Common myeloid progenitor, CD34-positive (primary cell): ENCODE data around the gene UPK2.

ENCODE experiments used
- CTCF ChIA-PET: fragments of 350-600 bp; sonication (Branson Sonifier 250); formaldehyde crosslinking; loops from one replicate; lab custom pipeline; 2021; ENCODE audit warnings: antibody characterized with exemption; lab: Charles Lee
- POLR2A ChIA-PET: fragments of 350-600 bp; sonication (Branson Sonifier 250); formaldehyde crosslinking; loops from one replicate; lab custom pipeline; 2021; ENCODE audit warnings: antibody characterized with exemption; lab: Charles Lee
- DNase-seq, 3 donors: peaks; one replicate each; pipeline versions ENCODE4 v3.0.0 to v3.0.0-alpha.2; 2013
- H3K27ac ChIP-seq, 2 experiments: 1 replicate in 1 of 2; 2 replicates in 1 of 2; pipeline ENCODE4 v1.7.0; 2013; ENCODE audit warnings: inconsistent platforms in 2 of 2, low read length in 2 of 2, mild to moderate bottlenecking in 2 of 2, low read depth in 1 of 2, moderate library complexity in 1 of 2; ENCODE audit not compliant: severe bottlenecking in 2 of 2, insufficient read depth in 1 of 2, poor library complexity in 1 of 2
- H3K27me3 ChIP-seq, 5 experiments: replicated peaks in 2 of 5; 1 replicate in 3 of 5; 2 replicates in 2 of 5; pipeline versions ENCODE4 v1.6.1 to v1.7.0; 2013; ENCODE audit warnings: low read length in 4 of 5, mild to moderate bottlenecking in 2 of 5, moderate library complexity in 2 of 5, inconsistent platforms in 1 of 5; ENCODE audit not compliant: insufficient read depth in 5 of 5, control insufficient read depth in 4 of 5
- H3K36me3 ChIP-seq, 4 experiments: 1 replicate in 2 of 4; 2 replicates in 2 of 4; pipeline versions ENCODE4 v1.6.1 to v1.7.0; 2013; ENCODE audit warnings: low read length in 3 of 4, control low read depth in 1 of 4, mild to moderate bottlenecking in 1 of 4; ENCODE audit not compliant: control insufficient read depth in 4 of 4, insufficient read depth in 4 of 4
- H3K4me1 ChIP-seq, 4 experiments: 1 replicate in 3 of 4; 2 replicates in 1 of 4; pipeline versions ENCODE4 v1.6.1 to v1.7.1; 2013; ENCODE audit warnings: low read length in 3 of 4, mild to moderate bottlenecking in 3 of 4, control low read depth in 1 of 4, inconsistent platforms in 1 of 4, moderate library complexity in 1 of 4; ENCODE audit not compliant: control insufficient read depth in 4 of 4, insufficient read depth in 4 of 4; ENCODE audit errors: control extremely low read depth in 1 of 4
- H3K4me3 ChIP-seq, 7 experiments: 1 replicate in 4 of 7; 2 replicates in 3 of 7; pipeline versions ENCODE4 v1.5.1 to v1.7.0; 2013; ENCODE audit warnings: mild to moderate bottlenecking in 7 of 7, low read length in 6 of 7, moderate library complexity in 6 of 7, inconsistent platforms in 2 of 7, low read depth in 2 of 7, control low read depth in 1 of 7; ENCODE audit not compliant: insufficient read depth in 4 of 7, control insufficient read depth in 1 of 7; ENCODE audit errors: extremely low read depth in 1 of 7
- H3K9me3 ChIP-seq, 5 experiments: 1 replicate in 4 of 5; 2 replicates in 1 of 5; pipeline versions ENCODE4 v1.6.1 to v1.7.1; 2013; ENCODE audit warnings: low read length in 4 of 5, mild to moderate bottlenecking in 2 of 5, inconsistent platforms in 1 of 5, low read depth in 1 of 5, moderate library complexity in 1 of 5; ENCODE audit not compliant: control insufficient read depth in 4 of 5, insufficient read depth in 2 of 5; ENCODE audit errors: control extremely low read depth in 1 of 5
- WGBS: methylation state at CpG from one replicate; pipeline ENCODE4 v1.1.5; 2013; ENCODE audit not compliant: insufficient coverage; 5-methylcytosine and 5-hydroxymethylcytosine counted together

The UPK2 gene

DNA sequence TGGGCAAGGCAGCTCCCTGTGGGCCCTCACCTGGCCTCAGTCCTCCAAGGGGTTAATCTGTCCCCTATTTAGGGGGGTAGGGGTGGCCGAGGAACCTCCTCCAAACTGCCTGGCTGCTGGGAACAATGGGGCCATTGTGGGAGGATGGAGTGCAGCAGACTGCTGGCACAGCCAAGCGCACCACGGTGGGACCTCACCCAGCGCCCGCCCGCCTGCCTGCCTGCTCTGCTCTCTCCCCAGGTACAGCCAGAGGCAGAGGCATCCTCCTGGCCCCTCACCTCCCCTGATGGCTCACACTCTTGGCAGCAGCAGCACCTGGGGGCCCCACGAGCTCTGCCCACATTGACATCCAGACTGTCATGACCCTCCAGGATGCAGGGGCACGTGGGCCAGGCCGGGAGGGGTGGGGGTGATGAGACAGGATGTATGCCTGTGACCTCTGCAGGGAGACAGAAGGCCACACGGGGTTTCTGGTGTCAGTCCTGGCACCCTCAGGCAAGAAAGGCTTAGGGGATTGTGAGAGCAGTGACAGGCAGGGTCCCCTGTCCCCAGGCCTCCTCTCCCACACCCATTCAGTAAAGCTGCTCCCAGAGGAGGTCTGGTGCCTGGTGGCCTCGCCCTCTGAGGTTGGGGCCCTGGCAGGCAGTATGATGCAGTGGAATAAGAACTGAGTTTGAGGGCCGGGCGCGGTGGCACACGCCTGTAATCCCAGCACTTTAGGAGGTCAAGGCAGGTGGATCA is 41.8 kb upstream of the UPK2 start:
- CTCF ChIA-PET, result interaction anchor here (1.3 to 11.0 kb wide), 3 partner anchors 8 to 43 kb away, joined by 5 to 256 read pairs (median 7); partner anchors contain the start of genes BCL9L and UPK2
- peaks cover 3 to 97% (median 95%) of the 10 kb centered on the region in 4 experiments for H3K4me1 ChIP-seq
- H3K27ac ChIP-seq, result peak overlapping the region in 1 of 2 experiments; percentile 70

DNA sequence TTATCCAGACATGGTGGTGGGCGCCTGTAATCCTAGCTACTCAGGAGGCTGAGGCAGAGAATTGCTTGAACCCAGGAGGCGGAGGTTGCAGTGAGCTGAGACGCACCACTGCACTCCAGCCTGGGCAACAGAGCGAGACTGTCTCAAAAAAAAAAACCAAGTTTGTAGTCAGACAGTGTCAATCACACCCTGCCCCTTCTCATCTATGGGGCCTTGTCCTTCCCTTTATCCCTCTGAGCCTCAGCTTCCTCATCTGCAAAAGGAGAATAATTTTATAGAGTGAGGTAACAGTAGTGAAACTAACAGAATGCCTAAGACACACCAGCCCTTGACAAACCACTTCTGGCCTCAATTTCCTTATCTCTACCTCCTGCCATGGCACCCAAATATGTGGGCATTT is 41.1 kb upstream of the UPK2 start:
- Histone ChIP-seq H3K27ac (no peak overlapping the region), H3K27me3 (no peaks in the 10 kb centered on the region), H3K4me1 (peaks cover 3 to 97% (median 95%) of the 10 kb centered on the region in 4 experiments), H3K36me3 (peaks cover 0 to 2% (median 0%) of the 10 kb centered on the region in 4 experiments), H3K4me3 (peak overlapping the region in 1 of 7 experiments; percentile 33), H3K9me3 (no peaks in the 10 kb centered on the region)
- DNase-seq, result no peak
- ChIA-PET CTCF (interaction anchor here (1.3 to 11.0 kb wide), 3 partner anchors 9 to 42 kb away, joined by 5 to 256 read pairs (median 7); partner anchors contain the start of genes BCL9L and UPK2), POLR2A (interaction anchor here (4.4 kb wide), 1 partner anchor 10 kb away, joined by 39 read pairs; the partner anchor contains the start of gene BCL9L)
- 89% methylated on average over 3 of the region's 4 CpGs for WGBS

More for the DNA sequence above, 41.8 kb upstream of the UPK2 start:
- peak in 1 of 3 donors; percentile 49 for DNase-seq
- H3K27me3 ChIP-seq, result no peaks in the 10 kb centered on the region
- peak overlapping the region in 5 of 7 experiments; percentile 19 to 58 (median 32) for H3K4me3 ChIP-seq
- WGBS, result 42% methylated on average over 14 of the region's 15 CpGs
- H3K36me3 ChIP-seq, result peaks cover 0 to 2% (median 0%) of the 10 kb centered on the region in 4 experiments
- POLR2A ChIA-PET, result interaction anchor here (1.2 to 4.4 kb wide), 3 partner anchors 10 to 16 kb away, joined by 4 to 39 read pairs (median 8); partner anchors contain the start of gene BCL9L
- H3K9me3 ChIP-seq, result no peaks in the 10 kb centered on the region

GRCh38 chr11:118915396-118915795 is 40.7 kb upstream of the UPK2 start:
- DNase-seq, result no peak
- Histone ChIP-seq H3K4me3 (peak overlapping the region in 1 of 7 experiments; percentile 33), H3K27ac (peak overlapping the region in 1 of 2 experiments; percentile 1), H3K36me3 (peaks cover 0 to 2% (median 0%) of the 10 kb centered on the region in 4 experiments), H3K27me3 (no peaks in the 10 kb centered on the region), H3K4me1 (peaks cover 3 to 97% (median 96%) of the 10 kb centered on the region in 4 experiments), H3K9me3 (no peaks in the 10 kb centered on the region)
- WGBS, result 100% methylated on average over 1 of the region's 2 CpGs
- ChIA-PET POLR2A (no interaction called here), CTCF (interaction anchor here (1.1 to 11.0 kb wide), 4 partner anchors 9 to 41 kb away, joined by 4 to 256 read pairs (median 6); partner anchors contain the start of genes BCL9L and UPK2)

GRCh38 chr11:118915941-118916841 is 39.9 kb upstream of the UPK2 start:
- Histone ChIP-seq H3K9me3 (no peaks in the 10 kb centered on the region), H3K36me3 (peaks cover 0 to 2% (median 0%) of the 10 kb centered on the region in 4 experiments), H3K27ac (peak overlapping the region in 1 of 2 experiments; percentile 29), H3K4me3 (no peak overlapping the region), H3K4me1 (peaks cover 3 to 98% (median 96%) of the 10 kb centered on the region in 4 experiments), H3K27me3 (no peaks in the 10 kb centered on the region)
- WGBS, result 82% methylated on average over 8 of the region's 10 CpGs
- no peak for DNase-seq
- CTCF ChIA-PET, result interaction anchor here (0.7 to 11.0 kb wide), 4 partner anchors 10 to 24 kb away, joined by 4 to 256 read pairs (median 4); partner anchors contain the start of gene BCL9L
- POLR2A ChIA-PET, result no interaction called here

DNA sequence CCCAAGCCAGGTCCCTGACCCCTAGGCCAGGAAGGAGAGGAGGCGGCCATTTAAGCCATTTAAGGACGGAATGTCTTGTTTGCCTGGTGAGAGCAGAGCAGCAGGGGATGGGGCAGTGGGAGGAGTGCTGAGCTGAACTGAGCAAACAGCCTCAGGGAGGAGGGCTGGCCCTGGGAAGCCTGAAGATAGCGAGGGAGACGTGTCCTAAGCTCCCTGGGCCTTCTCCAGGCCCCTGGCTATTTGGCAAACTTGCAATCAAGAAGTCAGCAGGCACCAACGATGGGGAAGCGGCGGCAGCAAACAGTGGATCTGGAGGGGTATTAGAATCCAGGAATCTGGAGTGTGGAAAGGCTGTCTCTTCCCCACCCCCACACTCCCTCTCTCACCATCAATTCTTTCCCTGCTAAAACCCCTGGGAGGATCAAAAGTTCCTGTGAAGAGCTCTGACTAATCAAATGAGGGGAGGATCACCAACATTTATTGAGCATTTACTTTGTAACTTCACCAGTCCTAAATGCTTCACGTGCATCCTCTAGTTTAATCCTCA is 39.2 kb upstream of the UPK2 start:
- H3K36me3 ChIP-seq, result peaks cover 0 to 2% (median 0%) of the 10 kb centered on the region in 4 experiments
- ChIA-PET CTCF (interaction anchor here (0.7 to 11.0 kb wide), 3 partner anchors 11 to 23 kb away, joined by 4 to 256 read pairs (median 4); partner anchors contain the start of gene BCL9L), POLR2A (no interaction called here)
- no peak for DNase-seq
- WGBS, result 86% methylated on average over 1 of the region's 8 CpGs
- peaks cover 3 to 98% (median 96%) of the 10 kb centered on the region in 4 experiments for H3K4me1 ChIP-seq
- no peaks in the 10 kb centered on the region for H3K9me3 ChIP-seq
- no peaks in the 10 kb centered on the region for H3K27me3 ChIP-seq
- no peak overlapping the region for H3K27ac ChIP-seq
- H3K4me3 ChIP-seq, result no peak overlapping the region

DNA sequence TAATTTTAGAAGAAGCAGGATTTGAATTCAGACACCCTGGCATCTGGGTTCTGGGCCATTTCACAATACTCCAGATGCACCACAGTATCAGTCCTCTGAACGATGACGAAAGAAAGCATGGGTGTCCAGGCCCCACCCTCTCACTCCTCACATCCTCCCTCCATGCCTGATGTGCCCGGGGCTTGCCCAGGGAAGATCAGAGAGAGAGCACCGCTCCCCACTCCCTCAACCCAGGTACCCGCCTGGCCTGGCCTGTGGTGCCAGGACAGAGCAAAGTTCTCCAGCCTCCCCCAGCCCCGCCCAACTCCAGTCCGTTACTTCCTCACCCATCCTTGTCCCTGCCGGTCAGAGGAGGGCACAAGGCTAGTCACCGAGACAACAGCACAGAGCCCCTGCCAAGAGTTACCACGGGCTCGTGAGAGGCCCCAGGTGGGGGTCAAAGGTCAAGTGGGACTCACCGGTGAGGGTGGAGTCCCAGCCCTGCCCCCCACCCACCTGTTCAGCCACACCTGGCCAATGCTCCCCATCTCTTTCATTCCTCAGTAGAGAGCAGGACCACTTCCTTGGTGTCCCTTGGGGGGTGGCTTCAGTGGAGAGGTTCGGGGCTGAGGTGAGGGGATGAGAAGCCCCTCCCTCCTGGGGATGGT is 38.5 kb upstream of the UPK2 start:
- ChIA-PET CTCF (interaction anchor here (11.0 kb wide), 1 partner anchor 10 kb away, joined by 256 read pairs; the partner anchor contains the start of gene BCL9L), POLR2A (no interaction called here)
- peak in 1 of 3 donors; percentile 47 for DNase-seq
- H3K9me3 ChIP-seq, result no peaks in the 10 kb centered on the region
- H3K36me3 ChIP-seq, result peaks cover 0 to 2% (median 0%) of the 10 kb centered on the region in 4 experiments
- 48% methylated on average over 10 of the region's 13 CpGs for WGBS
- no peaks in the 10 kb centered on the region for H3K27me3 ChIP-seq
- peaks cover 3 to 98% (median 96%) of the 10 kb centered on the region in 4 experiments for H3K4me1 ChIP-seq
- peak overlapping the region in 1 of 2 experiments; percentile 69 for H3K27ac ChIP-seq
- H3K4me3 ChIP-seq, result peak overlapping the region in 2 of 7 experiments; percentile 26 to 56
